ENCODE data around the gene GCNT3.
"Not testable (repeated sequence)": the region's sequence is repeated elsewhere in the genome, so short reads cannot be mapped to it uniquely, and the experiment has no call there.

Gene GCNT3

DNA sequence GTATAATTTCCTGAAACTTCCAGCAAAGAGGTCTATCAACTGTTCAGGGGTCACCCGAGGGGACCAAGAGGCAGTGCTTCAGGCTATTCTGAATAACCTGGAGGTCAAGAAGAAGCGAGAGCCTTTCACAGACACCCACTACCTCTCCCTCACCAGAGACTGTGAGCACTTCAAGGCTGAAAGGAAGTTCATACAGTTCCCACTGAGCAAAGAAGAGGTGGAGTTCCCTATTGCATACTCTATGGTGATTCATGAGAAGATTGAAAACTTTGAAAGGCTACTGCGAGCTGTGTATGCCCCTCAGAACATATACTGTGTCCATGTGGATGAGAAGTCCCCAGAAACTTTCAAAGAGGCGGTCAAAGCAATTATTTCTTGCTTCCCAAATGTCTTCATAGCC, 6.8 kb downstream of the GCNT3 start:
- no peak for DNase-seq

DNA sequence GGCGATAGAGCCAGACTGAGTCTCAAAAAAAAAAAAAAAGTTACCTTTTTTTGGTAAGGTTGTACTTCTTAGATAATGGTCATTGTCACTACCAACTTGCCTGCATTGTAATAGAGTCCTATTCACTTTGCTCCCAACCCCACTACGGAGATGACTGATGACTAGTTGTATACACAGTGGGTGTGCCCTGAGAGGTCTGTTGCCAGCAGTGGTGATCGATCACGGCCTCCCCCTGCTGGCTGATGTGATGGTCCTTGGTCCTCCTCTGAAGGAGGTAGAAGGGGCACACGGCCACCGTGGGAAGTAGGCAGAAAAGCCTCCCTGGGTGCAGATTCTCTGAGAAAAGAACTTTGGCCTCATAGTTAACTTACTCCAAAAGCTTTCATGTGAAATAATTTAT, 10.7 kb downstream of the GCNT3 start:
- DNase-seq: no peak

DNA sequence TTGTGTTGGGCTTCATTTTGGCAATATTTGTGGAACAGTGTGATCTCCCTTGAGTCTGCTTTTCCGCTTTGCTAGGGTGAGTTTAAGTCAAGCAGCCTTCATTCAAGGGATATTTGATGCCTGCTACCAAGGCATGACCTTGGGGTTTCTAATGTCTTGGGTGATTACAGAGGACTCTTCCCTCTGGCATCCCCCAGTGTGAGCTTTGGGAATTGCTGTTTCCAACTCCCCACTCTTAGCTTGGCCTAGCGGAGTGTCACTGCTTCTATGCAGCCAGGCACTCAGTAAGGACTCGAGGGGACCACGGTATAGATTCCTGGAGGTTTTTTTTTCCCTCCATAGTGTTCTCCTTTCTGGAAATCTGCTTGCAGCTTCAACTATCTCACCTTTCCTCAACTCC, 21.1 kb downstream of the GCNT3 start:
- DNase-seq: no peak

DNA sequence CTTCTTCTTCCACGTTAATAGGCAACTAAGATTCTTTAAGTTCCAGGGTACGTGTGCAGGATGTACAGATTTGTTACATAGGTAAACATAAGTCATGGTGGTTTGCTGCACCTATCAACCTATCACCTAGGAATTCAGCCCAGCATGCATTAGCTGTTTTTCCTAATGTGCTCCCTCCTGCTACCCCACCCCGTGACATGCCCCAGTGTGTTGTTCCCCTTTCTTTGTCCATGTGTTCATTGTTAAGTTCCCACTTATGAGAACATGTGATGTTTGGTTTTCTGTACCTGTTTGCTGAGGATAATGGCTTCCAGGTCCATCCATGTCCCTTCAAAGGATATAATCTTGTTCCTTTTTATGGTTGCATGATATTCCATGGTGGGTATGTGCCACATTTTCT, 24.6 kb downstream of the GCNT3 start:
- no peak for DNase-seq

GRCh38 chr15:59637507-59637906, 25.9 kb downstream of the GCNT3 start:
- DNase-seq: not testable (repeated sequence)

GRCh38 chr15:59642351-59642750, 30.8 kb downstream of the GCNT3 start:
- DNase-seq: no peak

GRCh38 chr15:59644756-59645155, 33.2 kb downstream of the GCNT3 start:
- DNase-seq: no peak

DNA sequence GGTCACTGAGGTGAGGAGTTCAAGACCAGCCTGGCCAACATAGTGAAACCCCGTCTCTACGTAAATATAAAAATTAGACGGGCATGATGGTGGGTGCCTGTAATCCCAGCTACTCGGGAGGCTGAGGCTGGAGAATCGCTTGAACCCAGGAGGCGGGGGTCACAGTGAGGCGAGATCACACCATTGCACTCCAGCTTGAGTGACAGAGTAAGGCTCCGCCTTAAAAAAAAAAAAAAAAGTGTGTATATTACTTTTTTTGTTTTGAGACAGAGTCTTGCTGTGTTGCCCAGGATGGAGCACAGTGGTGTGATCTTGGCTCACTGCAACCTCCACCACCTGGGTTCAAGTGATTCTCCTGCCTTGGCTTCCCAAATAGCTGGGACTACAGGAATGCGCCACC, 34.2 kb downstream of the GCNT3 start:
- DNase-seq: not testable (repeated sequence)

DNA sequence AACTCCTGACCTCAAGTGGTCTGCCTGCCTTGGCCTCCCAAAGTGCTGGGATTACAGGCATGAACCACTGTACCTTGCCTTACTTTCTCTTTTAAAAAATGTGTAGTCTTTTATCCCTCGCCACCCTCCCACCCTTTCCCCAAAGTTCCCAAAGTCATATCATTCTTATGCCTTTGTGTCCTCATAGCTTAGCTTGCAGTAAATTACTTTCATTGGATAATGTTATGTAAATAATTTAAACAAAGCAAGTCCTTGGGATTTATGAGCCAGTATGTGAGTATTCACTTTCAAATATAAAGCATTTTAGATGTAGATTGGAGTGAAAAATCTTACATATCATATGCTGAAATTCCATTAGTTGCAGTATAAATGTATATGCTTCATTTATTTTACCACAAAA, 34.7 kb downstream of the GCNT3 start:
- DNase-seq: no peak

DNA sequence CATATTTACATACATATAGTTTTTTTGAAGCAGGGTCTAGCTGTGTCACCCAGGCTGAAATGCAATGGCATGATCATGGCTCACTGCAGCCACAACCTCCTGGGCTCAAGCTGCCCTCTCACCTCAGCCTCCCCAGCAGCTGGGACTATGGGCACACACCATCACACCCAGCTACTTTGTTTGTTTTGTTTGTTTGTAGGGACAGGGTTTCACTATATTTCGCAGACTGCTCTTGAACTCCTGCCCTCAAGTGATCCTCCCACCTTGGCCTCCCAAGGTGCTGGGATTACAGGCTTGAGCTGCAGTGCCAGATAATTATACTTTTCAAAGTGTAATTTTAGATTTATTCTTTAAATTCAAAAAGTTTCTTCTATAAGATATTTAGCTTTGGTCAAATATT, 35.5 kb downstream of the GCNT3 start:
- DNase-seq: no peak

DNA sequence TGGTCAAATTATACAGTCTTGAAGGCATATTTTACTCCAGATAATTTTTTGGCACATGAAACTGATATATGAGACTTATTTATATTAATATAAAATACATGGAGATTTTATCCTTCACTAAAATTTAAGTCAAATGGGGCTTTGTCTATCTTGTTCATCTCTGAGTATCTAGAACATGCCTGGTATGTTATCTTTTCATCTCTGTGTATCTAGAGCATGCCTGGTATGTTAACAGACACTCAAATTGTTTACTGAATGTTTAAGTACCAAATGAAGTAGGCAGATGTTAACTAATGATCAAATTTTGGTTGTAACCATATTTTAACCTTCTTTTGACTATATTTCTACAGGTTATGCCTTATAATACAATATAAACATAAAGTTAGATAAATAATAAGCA, 38.0 kb downstream of the GCNT3 start:
- no peak for DNase-seq

- DNase-seq: no peak
Measured at GRCh38 chr15:59654046-59654445, 42.5 kb downstream of the GCNT3 start.

- peak; percentile 66 for DNase-seq
Measured at GRCh38 chr15:59656897-59657634, 45.5 kb downstream of the GCNT3 start, which contains the start of gene GTF2A2. Gene GTF2A2 (minus strand): TSS chr15:59657515. CDS start chr15:59652277, 5,238 bp downstream.

- DNase-seq: no peak
Measured at GRCh38 chr15:59657635-59658125, 46.1 kb downstream of the GCNT3 start.

- no peak for DNase-seq
Measured at GRCh38 chr15:59659366-59659765, 47.8 kb downstream of the GCNT3 start.

- DNase-seq: no peak
Measured at GRCh38 chr15:59662260-59662659, 50.7 kb downstream of the GCNT3 start.

GRCh38 chr15:59668556-59668955, 57.0 kb downstream of the GCNT3 start:
- DNase-seq: no peak
